ENCODE data around the gene CDKAL1. TPM values are rescaled to one million over a fixed set of nuclear protein-coding genes. Genes with fewer than 3 reads are reported as not detected.

CDKAL1 gene
- total and polyA plus RNA-seq, 10 of the 15 experiments (the other 5 are each of a cell fraction or from before 2014, with no cell fraction given) = 10.7 to 26.9 (median 17.3) TPM

DNA sequence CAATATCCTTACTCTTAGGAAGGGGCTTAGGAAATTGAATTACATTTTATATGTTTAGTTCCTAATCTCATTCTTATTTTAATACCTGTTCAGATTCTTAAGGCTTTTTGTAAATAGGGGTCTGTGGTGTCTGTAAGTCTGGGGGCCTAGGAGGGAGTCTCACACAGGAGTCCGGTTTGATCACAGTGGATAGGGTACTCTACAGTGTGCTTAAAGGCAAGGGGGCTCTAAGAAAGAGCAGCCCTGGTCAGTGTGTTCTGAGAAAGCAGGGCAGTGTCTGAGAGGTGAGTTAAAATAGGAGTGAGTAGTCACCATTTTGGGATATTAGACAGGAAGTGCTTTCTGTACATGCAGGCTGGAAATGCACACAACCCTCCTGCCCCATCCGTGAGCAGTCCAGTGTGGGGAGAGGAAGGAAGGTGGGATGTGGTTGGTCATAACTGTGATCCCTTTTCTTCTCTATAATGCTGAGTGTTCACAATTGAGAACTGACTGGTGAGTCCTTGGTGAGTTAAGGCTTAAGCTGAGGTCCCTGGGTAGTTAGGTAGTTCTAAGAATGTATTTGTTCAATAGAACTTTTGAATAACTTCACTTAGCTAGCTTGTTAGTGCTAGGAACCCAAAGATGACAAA lies 50.0 kb downstream of the CDKAL1 start:
- H3K9me3 ChIP-seq (replicated peaks; ENCODE audit: control insufficient read depth, insufficient read depth, low read length) = no peaks in the 10 kb centered on the region
- SMC1A ChIA-PET (ENCODE audit: uncharacterized antibody, unreplicated experiment) = interaction anchor here (1.2 to 1.8 kb wide), 3 partner anchors 10 to 140 kb away, joined by 4 to 6 read pairs (median 4); no protein-coding TSS in a partner anchor
- H3K79me2 ChIP-seq (ENCODE audit: control insufficient read depth, insufficient read depth, low read length) = no peaks in the 10 kb centered on the region
- no peak overlapping the region for H3K4me2 ChIP-seq (ENCODE audit: control insufficient read depth, insufficient read depth)
- H3K4me1 ChIP-seq (ENCODE audit: control insufficient read depth, insufficient read depth, low read length) = peaks cover 4% of the 10 kb centered on the region; the same call in 1 of the 2 replicates
- H3K9ac ChIP-seq (ENCODE audit: control insufficient read depth, insufficient read depth, low read length) = no peak overlapping the region
- H3K27ac ChIP-seq (ENCODE audit: control insufficient read depth, insufficient read depth) = no peak overlapping the region
- intact Hi-C loops (cut with micrococcal nuclease; ENCODE audit: unreplicated experiment) = no loop called here
- H3K36me3 ChIP-seq (ENCODE audit: control insufficient read depth in 2 of 2, insufficient read depth in 2 of 2, low read length in 1 of 2) = peaks cover 0 to 3% of the 10 kb centered on the region in 2 experiments; a peak in 2 of 4 replicates
- CTCF ChIA-PET = interaction anchor here (0.6 to 0.7 kb wide), 3 partner anchors 10 to 462 kb away, joined by 3 read pairs; no protein-coding TSS in a partner anchor
- H3K4me3 ChIP-seq = no peak overlapping the region
- DNase-seq (ENCODE audit: low read depth, low spot score) = no peak
- no peak for FAIRE-seq
- H2AFZ ChIP-seq (ENCODE audit: control insufficient read depth, low read depth, low read length) = no peak overlapping the region
- RAD21 ChIA-PET (ENCODE audit: unreplicated experiment) = no interaction called here
- POLR2A ChIA-PET = interaction anchor here (0.7 kb wide), 2 partner anchors 61 to 373 kb away, joined by 3 read pairs; no protein-coding TSS in a partner anchor
- in situ Hi-C loops (cut with MboI) = no loop called here
- BruUV-seq (replicated peaks) = no TSS peak
- ATAC-seq = no peak; the same call in 2 of the 3 replicates
- H4K20me1 ChIP-seq (ENCODE audit: control insufficient read depth, insufficient read depth) = no peaks in the 10 kb centered on the region
- WGBS (ENCODE audit: insufficient coverage, insufficient replicate concordance, low lambda C conversion rate, missing lambda C conversion rate) = 93% methylated on average over 2 of the region's 2 CpGs
- no peaks in the 10 kb centered on the region for H3K27me3 ChIP-seq (replicated peaks in 1 of 2; ENCODE audit: control insufficient read depth in 2 of 2, insufficient read depth in 2 of 2, low read length in 1 of 2)
- TF ChIP-seq EED (IDR thresholded peaks at IDR 0.05; ENCODE audit: low read depth) = no peak
- no peak for TF ChIP-seq NRF1 (conservative IDR thresholded peaks at IDR 0.05; ENCODE audit: low read depth, low read length)
- TF ChIP-seq MLLT1 (IDR thresholded peaks at IDR 0.05) = no peak
- TF ChIP-seq MAX (IDR thresholded peaks at IDR 0.05; ENCODE audit: low read depth, low read length) = no peak
- TF ChIP-seq, protein P1, sequence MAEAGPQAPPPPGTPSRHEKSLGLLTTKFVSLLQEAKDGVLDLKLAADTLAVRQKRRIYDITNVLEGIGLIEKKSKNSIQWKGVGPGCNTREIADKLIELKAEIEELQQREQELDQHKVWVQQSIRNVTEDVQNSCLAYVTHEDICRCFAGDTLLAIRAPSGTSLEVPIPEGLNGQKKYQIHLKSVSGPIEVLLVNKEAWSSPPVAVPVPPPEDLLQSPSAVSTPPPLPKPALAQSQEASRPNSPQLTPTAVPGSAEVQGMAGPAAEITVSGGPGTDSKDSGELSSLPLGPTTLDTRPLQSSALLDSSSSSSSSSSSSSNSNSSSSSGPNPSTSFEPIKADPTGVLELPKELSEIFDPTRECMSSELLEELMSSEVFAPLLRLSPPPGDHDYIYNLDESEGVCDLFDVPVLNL (IDR thresholded peaks at IDR 0.05; ENCODE audit: low read depth, low read length) = no peak
- TF ChIP-seq IKZF2 (IDR thresholded peaks at IDR 0.05) = no peak
- no peak for TF ChIP-seq CREM (IDR thresholded peaks at IDR 0.05; ENCODE audit: low read depth)
- TF ChIP-seq, protein P2, sequence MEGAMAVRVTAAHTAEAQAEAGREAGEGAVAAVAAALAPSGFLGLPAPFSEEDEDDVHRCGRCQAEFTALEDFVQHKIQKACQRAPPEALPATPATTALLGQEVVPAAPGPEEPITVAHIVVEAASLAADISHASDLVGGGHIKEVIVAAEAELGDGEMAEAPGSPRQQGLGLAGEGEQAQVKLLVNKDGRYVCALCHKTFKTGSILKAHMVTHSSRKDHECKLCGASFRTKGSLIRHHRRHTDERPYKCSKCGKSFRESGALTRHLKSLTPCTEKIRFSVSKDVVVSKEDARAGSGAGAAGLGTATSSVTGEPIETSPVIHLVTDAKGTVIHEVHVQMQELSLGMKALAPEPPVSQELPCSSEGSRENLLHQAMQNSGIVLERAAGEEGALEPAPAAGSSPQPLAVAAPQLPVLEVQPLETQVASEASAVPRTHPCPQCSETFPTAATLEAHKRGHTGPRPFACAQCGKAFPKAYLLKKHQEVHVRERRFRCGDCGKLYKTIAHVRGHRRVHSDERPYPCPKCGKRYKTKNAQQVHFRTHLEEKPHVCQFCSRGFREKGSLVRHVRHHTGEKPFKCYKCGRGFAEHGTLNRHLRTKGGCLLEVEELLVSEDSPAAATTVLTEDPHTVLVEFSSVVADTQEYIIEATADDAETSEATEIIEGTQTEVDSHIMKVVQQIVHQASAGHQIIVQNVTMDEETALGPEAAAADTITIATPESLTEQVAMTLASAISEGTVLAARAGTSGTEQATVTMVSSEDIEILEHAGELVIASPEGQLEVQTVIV (IDR thresholded peaks at IDR 0.05; ENCODE audit: borderline replicate concordance, partially characterized antibody) = no peak
- TF ChIP-seq IRF4 (IDR thresholded peaks at IDR 0.05; ENCODE audit: low read depth, low read length) = no peak
- no peak for TF ChIP-seq ETV6 (conservative IDR thresholded peaks at IDR 0.05 in 1 of 2, IDR thresholded peaks at IDR 0.05 in 1 of 2; ENCODE audit: borderline replicate concordance in 1 of 2, low read depth in 1 of 2)
- no peak for TF ChIP-seq PAX8 (IDR thresholded peaks at IDR 0.05)
- TF ChIP-seq ELK1 (IDR thresholded peaks at IDR 0.05; ENCODE audit: low read depth, low read length) = no peak
- no peak for TF ChIP-seq TCF12 (IDR thresholded peaks at IDR 0.05; ENCODE audit: low read depth, low read length)
- TF ChIP-seq CBX5 (IDR thresholded peaks at IDR 0.05; ENCODE audit: low read depth) = no peak
- no peak for TF ChIP-seq NFIC (IDR thresholded peaks at IDR 0.05; ENCODE audit: low read depth, low read length)
- TF ChIP-seq BHLHE40 (IDR thresholded peaks at IDR 0.05; ENCODE audit: borderline replicate concordance in 1 of 2, low read depth in 2 of 2, low read length in 1 of 2) = no peak
- no peak for TF ChIP-seq ATF7 (IDR thresholded peaks at IDR 0.05; ENCODE audit: low read depth)
- no peak for TF ChIP-seq GABPA (IDR thresholded peaks at IDR 0.05; ENCODE audit: low read depth)
